GM12801 (cell line): Measurements from ENCODE around the gene TPP2.

Experiments used
- CTCF ChIP-seq: IDR thresholded peaks from one replicate; pipeline ENCODE4 v1.5.1; 2011; ENCODE audit warnings: control low read depth; ENCODE audit not compliant: insufficient read length; ENCODE audit errors: extremely low read depth

TPP2 gene

DNA sequence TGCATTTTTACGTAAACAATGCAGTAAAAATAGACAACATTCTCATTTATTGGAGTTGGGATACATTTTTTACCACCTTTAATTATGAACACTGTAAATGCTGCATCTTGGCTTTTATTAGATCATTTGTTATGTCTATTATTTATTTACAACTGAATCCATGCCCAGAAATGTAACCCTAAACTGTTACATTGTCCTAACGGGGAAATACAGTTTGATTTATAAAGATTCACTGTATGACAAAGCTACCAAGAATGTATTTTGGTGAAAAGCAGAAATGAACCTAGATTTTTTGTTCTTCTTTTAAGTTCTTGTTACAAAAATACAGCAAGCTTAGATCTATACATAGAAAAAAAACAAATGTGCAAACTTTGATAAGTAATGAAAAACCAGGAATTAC lies 97.0 kb downstream of the TPP2 start:
- no peak for TF ChIP-seq CTCF

GRCh38 chr13:102694937-102695336 lies 98.2 kb downstream of the TPP2 start, which contains the start of gene METTL21C:
METTL21C (minus strand) TSS chr13:102695044; CDS start chr13:102694498, 546 bp downstream.
- TF ChIP-seq CTCF: no peak

DNA sequence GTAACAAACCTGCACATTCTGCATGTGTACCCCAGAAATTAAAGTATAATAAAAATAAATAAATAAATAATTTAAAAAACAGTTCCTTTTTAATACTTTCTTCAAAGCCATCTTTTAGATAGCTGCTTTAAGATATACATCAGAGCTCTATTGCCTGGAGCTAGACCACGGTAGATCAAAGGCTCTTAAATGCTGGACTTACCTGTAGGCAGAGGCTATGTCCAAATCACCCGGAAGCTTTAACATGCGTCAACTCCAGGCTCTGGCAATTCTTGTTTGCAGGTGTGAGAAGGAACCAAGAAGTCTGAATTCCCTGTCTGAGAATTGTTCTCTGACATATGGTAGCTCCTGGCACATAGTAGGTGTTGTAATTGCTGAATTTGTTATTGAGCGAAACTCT lies 99.7 kb downstream of the TPP2 start:
- no peak for TF ChIP-seq CTCF

GRCh38 chr13:102697264-102697663 lies 100.5 kb downstream of the TPP2 start:
- TF ChIP-seq CTCF: no peak

- no peak for TF ChIP-seq CTCF
Measured at GRCh38 chr13:102697929-102698648, 101.3 kb downstream of the TPP2 start.

GRCh38 chr13:102698649-102698980 lies 101.8 kb downstream of the TPP2 start:
- TF ChIP-seq CTCF: no peak

DNA sequence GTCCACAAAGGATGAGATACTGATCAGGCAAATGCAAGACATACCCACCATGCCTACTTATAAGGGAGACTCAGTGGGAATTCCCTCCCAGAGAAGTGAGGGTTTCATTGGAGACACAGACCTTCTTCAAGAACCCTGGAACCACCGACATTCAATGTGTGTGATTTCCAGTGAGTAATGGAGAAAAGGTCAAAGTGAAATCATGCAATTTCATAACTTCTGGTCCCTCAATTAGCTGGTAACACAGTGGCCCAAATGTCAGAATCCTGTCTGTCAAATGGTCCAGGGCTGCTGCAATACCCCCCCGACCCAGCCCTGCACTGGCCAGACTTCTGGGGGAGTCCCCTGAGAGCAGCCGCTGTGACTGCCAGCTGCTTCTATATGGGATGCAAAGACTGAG lies 102.7 kb downstream of the TPP2 start:
- no peak for TF ChIP-seq CTCF
